ENCODE data around the gene SASS6.

Gene SASS6

DNA sequence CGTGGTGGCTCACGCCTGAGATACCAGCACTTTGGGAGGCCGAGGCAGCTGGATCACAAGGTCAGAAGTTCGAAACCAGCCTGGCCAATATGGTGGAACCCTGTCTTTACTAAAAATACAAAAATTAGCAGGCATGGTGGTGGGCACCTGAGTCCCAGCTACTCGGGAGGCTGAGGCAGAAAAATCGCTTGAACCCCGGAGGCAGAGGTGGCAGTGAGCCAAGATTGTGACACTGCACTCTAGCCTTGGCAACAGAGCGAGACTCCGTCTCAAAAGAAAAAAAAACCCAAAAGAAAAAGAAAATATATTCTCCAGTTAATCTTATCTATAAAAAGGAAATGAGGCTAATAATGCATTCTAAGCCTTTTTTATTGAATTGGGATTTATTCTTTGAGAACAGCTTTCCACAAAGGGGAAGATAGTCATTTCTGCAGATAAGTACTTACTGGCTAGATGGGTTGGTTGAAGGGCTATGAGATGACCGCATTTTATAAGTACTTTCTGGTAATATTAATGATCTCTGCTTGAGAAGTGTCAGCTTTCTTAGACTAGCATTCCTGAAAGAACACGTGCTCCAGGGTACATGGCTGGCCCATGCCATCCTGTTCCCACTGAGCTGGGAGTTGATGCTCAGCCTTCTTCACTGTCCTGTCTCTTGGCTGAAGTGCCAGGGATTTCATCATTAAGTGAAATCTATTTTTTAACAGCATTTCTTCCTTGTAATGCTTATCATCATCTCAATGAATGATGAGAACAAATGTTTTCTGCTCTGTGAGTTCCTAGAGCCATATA is 57.9 kb downstream of the SASS6 start:
- no peak for DNase-seq (ENCODE audit: low spot score)
- in situ Hi-C loops (cut with MboI; ENCODE audit: low pct_unique_long_range_greater_than_20kb, low sequenced_read_pairs, unreplicated experiment): no loop called here
- TF ChIP-seq, protein P1, sequence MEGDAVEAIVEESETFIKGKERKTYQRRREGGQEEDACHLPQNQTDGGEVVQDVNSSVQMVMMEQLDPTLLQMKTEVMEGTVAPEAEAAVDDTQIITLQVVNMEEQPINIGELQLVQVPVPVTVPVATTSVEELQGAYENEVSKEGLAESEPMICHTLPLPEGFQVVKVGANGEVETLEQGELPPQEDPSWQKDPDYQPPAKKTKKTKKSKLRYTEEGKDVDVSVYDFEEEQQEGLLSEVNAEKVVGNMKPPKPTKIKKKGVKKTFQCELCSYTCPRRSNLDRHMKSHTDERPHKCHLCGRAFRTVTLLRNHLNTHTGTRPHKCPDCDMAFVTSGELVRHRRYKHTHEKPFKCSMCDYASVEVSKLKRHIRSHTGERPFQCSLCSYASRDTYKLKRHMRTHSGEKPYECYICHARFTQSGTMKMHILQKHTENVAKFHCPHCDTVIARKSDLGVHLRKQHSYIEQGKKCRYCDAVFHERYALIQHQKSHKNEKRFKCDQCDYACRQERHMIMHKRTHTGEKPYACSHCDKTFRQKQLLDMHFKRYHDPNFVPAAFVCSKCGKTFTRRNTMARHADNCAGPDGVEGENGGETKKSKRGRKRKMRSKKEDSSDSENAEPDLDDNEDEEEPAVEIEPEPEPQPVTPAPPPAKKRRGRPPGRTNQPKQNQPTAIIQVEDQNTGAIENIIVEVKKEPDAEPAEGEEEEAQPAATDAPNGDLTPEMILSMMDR (IDR thresholded peaks at IDR 0.05; ENCODE audit: extremely low read depth, insufficient read depth, missing control alignments): no peak

DNA sequence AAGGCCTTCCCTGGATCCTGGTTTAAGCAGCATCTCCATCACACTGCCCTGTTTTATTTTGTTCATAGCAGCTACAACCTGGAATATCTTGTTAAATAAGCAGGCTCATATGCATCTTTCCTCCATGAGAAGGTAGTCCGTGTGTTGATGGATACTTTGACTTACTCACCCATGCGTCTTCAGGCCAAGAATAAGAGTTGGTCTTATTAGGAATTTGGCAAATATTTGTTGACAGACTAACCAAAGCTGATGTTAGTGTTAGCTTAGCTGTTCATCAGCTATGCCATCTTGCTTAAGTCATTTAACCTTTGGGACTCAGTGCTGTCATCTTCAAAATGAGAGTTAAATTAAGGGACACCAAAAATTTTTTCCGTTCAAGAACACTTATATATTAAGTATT is 59.2 kb downstream of the SASS6 start:
- TF ChIP-seq, protein P1 (IDR thresholded peaks at IDR 0.05; ENCODE audit: extremely low read depth, insufficient read depth, missing control alignments): no peak
- in situ Hi-C loops (cut with MboI; ENCODE audit: low pct_unique_long_range_greater_than_20kb, low sequenced_read_pairs, unreplicated experiment): no loop called here
- DNase-seq (ENCODE audit: low spot score): no peak

DNA sequence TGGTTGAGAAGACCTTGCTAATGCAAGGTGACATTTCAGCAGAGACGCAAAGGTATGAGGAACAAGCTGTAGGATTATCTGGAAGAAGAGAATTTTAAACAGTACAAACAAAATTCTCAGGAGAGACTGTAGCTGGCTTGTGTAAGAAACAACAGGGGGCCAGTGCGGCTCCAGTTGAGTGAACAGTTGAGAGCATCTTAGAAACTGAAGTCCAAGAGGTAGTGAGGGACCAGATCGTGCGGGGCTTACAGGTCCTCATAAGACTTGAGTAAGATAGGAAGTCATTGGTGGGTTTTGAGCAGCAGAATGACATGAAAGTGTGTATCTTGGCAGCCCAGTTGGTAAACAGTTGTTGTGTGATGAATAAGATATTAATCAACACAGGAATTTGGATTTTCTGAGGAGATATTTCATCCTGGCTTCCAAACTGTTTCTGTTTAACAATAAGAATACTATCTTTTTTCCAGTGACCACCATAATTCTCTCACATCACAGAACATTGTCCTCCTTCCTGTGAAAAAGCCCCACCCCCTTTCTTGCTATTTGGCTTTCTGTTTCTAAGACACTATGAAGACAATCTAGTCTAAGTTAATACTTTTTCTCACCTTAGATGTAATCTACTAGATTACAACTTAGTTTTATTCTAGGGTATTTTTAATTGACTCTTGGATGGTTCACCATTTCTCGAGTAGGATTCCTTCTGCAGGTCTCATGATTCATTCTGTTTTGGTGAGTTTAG is 62.4 kb downstream of the SASS6 start:
- DNase-seq (ENCODE audit: low spot score): no peak
- in situ Hi-C loops (cut with MboI; ENCODE audit: low pct_unique_long_range_greater_than_20kb, low sequenced_read_pairs, unreplicated experiment): no loop called here
- TF ChIP-seq, protein P1 (IDR thresholded peaks at IDR 0.05; ENCODE audit: extremely low read depth, insufficient read depth, missing control alignments): no peak

DNA sequence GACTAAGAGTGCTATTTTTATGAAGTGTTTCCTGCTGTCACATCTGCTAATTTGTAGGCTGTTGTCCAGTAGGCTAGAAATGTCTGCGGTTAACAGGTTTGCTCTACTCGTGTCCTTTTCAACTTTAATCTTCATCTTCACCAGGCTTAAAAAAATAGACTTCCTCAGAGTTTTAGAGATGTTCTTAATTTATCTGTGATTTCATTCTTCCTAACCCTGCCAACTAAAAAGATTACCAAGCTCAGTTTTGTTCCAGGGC is 66.8 kb downstream of the SASS6 start:
- in situ Hi-C loops (cut with MboI; ENCODE audit: low pct_unique_long_range_greater_than_20kb, low sequenced_read_pairs, unreplicated experiment): no loop called here
- no peak for DNase-seq (ENCODE audit: low spot score)
- TF ChIP-seq, protein P1 (IDR thresholded peaks at IDR 0.05; ENCODE audit: extremely low read depth, insufficient read depth, missing control alignments): no peak

DNA sequence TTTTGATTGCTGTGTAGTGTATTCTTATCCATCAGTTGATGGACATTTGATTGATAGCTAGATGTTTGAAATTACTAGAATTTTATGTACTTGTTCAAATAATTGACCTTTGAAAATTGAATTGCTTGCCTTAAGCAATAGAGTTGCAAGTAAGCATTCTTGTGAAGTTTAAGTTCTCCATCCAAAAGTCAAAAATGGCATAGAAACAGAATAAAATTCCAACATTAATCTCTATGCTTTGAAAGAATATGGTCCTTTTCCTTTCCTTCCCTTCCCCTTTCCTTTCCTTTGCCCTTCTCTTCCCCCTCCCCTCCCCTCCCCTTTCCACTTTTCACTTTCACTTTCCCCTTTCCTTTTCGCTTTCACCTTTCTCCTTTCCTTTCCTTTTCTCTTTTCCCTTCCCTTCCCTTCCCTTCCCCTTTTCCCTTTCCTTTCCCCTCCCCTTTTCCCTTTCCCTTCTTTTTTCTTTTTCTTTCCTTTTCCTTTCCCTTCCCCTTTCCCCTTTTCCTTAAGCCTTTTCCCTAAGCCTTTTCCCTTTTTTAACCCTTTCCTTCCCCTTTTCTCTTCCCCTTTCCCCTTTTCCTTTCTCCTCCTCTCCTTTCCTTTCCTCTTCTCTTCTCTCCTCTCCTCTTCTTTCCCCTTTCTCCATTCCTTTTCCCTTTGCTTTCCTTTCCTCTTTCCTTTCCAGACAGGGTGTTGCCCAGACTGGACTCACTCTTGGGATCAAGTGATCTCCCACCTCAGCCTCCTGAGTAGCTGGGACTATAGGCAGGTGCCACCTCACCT is 67.4 kb downstream of the SASS6 start:
- TF ChIP-seq, protein P1 (IDR thresholded peaks at IDR 0.05; ENCODE audit: extremely low read depth, insufficient read depth, missing control alignments): no peak
- in situ Hi-C loops (cut with MboI; ENCODE audit: low pct_unique_long_range_greater_than_20kb, low sequenced_read_pairs, unreplicated experiment): no loop called here
- no peak for DNase-seq (ENCODE audit: low spot score)

DNA sequence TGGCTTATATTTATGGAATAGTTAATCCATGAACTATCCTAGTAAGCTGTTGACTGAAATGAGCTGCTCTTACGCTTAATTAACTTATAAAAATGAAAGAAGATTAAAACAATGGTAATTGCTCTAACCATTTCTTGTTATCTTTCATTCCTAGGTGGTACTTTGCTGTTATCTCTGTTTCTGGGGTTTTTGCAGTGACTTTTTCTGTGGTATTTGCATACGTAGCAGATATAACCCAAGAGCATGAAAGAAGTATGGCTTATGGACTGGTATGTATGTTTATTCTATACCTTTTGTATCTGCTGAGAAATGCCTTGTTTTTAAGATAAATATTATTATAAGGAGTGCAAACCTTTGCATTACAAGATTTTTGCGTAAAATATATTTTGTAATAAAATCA is 71.0 kb downstream of the SASS6 start:
- in situ Hi-C loops (cut with MboI; ENCODE audit: low pct_unique_long_range_greater_than_20kb, low sequenced_read_pairs, unreplicated experiment): no loop called here
- TF ChIP-seq, protein P1 (IDR thresholded peaks at IDR 0.05; ENCODE audit: extremely low read depth, insufficient read depth, missing control alignments): no peak
- DNase-seq (ENCODE audit: low spot score): no peak

Data from GM13977 (cell line).